LoVo (cell line): ENCODE results near the gene PLPPR3.
"Not testable (repeated sequence)": the region's sequence is repeated elsewhere in the genome, so short reads cannot be mapped to it uniquely, and the experiment has no call there.

Experiments used
- DNase-seq: peaks from one replicate; pipeline ENCODE4 v3.0.0-alpha.2; 2016; ENCODE audit warnings: low spot score

The PLPPR3 gene

DNA sequence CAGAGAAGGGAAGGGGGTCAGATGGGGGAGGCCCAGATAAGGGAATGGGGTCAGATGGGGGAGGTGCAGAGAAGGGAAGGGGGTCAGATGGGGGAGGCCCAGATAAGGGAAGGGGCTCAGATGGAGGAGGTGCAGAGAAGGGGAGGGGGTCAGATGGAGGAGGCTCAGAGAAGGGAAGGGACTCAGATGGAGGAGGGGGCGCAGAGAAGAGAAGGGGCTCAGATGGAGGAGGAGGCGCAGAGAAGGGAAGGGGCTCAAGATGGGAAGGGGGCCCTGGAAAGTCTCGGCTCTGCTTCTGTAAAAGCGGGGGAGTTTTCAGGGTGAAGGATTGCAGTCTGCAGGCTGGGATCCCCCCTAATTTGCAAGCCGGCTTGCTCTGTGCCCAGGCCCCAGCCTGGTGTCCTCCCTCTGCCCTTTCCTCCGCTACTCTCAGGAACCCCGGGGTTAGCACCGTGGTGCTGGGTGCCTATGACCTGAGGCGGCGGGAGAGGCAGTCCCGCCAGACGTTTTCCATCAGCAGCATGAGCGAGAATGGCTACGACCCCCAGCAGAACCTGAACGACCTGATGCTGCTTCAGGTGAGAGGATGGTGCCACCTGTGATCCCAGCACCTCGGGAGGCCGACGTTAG lies 7.5 kb upstream of the PLPPR3 start:
- DNase-seq = no peak

DNA sequence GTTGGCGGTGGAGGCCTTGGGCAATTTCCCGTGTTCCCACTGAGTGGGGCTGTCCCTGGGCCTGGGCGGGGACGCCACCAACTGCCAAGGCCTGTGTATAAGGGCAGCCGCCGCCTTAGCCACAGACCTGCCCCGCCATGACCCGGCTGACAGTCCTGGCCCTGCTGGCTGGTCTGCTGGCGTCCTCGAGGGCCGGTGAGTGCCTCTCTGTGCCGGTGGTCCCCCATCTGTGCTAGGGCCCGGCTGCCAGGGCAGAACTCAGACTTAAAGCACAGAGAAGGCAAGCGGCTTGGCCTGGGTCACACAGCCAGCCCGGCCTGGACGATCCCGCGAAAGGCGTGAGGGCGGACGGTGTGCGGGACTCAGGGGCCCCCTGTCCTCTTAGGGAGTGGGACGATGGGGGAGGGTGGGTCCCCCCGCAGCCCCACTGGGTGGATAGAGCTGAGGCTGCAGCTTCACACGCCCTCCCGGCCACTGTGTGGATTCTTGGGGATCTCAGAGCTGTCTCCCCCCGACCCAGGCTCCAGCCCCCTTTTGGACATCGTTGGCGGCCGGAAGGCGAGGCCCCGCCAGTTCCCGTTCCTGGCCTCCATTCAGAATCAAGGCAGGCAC lies 6.1 kb upstream of the PLPPR3 start, which contains the start of gene AZU1:
TSS of gene AZU1 (plus strand) at position 128 of the 612 bp plus-strand sequence. CDS start at position 138, 10 bp downstream.
- no peak for DNase-seq

DNA sequence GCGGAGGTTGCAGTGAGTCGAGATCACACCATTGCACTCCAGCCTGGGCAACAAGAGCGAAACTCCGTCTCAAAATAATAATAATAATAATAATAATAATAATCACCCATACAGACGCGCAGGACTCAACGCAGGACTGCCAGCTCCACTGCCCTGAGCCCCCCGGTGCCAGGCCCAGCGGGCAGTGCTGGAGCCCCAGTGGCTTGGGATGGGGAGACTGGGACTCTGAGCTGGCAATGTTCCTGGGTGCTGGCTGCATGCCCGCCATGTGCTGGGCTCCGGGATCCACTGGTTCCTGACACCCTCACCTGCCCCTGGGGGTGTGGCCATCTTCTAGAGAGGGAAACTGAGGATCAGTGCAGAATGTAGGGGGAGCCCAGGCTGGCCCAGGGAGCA lies 5.6 kb upstream of the PLPPR3 start:
- no peak for DNase-seq

DNA sequence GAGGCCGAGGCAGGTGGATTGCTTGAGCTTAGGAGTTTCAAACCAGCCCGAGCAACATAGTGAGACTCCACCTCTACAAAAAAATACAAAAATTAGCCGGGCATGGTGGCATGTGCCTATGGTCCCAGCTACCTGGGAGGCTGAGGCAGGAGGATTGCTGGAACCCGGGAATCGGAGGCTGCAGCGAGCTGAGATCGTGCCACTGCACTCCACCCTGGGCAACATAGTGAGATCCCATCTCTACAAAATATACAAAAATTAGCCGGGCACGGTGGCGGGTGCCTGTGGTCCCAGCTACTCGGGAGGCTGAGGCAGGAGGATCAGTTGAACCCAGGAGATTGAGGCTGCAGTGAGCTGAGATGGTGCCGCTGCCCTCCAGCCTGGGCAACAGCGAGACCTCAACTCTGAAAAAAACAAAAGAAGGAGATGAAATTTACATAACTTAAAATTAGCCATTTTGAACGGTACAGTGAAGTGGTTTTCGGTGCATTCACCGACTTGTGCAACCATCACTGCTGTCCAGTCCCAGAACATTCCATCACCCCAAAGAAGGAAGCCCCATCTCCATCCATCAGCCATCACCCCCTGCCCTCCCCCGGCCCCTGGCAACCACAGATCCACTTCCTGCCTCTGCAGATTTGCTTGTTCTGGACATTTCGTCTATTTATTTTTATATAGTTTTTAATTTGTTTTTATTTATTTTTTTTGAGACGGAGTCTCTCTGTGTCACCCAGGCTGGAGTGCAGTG lies 4.3 kb upstream of the PLPPR3 start:
- no peak for DNase-seq

DNA sequence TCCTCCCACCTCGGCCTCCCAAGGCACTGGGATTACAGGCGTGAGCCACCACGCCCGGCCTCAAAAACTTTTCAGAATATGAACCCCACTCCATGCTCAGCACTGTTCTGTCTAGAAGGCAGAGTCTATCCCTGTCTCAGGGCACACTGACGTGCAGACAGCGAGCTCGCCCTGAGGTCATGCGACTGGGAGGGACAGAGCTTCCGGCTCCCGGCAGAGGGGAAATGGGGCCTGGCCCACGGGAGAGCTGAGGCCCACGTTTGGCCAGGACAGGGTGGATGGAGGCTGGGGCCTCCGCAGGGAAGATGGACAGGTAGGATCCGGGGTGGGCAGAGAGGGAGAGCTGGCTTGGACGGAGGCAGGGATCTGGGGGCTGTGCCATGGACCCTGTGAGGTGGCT lies 3.1 kb upstream of the PLPPR3 start:
- DNase-seq = no peak

DNA sequence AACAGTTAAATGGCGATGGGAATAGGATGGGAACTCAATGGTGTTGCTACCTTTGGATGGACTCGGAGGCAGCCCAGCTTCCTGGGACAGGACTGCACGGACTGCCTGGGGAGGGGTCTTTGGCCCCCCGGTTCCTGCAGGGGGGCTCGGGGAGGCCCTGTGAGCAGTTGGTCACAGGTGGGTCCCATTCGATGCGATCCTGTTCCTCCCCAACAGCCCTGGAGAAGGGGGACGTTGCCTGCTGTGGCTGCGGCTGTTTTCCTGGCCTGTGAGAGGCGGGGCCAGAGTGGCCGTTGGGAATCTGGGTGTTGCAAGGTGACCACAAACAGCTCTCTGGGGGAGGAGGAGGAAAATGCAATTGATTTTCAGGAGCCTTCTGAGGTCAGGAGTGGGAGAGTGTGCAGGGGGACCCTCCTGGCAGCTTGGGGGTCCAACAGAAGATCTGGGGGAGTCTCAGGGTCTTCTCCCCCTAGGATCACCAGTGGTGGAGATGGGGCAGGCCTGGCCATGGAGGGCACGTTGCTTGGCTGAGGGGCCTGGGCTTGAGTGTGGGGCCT lies 1.9 kb upstream of the PLPPR3 start:
- DNase-seq = no peak

DNA sequence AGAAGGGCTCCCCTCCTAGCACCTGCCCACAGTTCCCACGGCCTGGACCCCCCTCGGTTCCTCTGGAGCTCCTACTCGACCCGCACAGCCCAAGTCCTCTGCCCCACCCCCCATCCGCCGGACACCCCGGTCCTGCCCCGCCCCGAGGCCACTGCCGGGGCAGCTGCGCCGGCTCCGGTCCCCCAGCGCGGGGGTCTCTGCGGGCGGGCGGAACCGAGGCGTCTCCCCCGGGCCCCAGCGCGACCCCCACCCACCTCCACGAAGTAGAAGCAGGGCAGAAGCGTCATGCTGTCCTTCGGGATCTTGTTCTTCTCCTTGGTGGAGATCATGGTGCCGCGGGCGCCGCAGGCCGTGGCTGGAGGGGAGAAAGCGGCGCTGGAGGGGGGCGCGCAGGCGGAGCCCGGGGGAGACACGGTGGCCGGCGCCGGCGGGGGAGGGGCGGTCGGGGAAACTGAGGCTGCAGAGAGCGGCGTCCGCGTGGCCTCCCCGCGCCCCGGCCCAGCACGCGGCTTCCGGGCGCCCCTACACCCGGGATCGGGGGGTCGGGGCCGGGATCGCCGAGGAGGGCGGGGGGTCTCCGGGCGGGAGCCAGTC lies 427 bp downstream of the PLPPR3 start:
- DNase-seq = no peak

DNA sequence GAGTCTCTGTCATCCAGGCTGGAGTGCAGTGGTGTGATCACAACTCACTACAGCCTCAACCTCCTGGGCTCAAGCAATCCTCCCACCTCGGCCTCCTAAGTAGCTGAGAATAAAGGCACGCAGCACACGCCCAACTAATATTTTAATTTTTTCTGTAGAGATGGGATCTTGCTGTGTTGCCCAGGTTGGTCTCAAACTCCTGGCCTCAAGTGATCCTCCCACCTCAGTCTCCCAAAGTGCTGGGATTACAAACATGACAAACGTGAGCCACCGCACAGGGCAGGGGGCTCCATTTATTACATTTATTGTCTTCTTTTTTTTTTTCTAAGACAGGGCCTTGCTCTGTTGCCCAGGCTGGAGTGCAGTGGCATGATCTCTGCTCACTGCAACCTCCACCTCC lies 1.5 kb downstream of the PLPPR3 start:
- DNase-seq = not testable (repeated sequence)

DNA sequence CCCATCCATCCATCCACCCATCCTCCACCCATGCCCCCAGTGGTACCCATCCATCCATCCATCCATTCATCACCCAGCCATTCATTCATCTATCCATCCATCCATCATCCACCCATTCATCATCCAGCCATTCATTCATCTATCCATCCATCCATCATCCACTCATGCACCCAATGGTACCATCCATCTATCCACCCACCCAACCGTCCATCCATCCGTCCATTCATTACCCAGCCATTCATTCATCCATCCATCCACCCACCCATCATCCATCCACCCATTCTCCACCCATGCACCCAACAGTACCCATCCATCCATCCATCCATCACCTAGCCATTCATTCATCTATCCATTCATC lies 5.3 kb downstream of the PLPPR3 start:
- DNase-seq = no peak

DNA sequence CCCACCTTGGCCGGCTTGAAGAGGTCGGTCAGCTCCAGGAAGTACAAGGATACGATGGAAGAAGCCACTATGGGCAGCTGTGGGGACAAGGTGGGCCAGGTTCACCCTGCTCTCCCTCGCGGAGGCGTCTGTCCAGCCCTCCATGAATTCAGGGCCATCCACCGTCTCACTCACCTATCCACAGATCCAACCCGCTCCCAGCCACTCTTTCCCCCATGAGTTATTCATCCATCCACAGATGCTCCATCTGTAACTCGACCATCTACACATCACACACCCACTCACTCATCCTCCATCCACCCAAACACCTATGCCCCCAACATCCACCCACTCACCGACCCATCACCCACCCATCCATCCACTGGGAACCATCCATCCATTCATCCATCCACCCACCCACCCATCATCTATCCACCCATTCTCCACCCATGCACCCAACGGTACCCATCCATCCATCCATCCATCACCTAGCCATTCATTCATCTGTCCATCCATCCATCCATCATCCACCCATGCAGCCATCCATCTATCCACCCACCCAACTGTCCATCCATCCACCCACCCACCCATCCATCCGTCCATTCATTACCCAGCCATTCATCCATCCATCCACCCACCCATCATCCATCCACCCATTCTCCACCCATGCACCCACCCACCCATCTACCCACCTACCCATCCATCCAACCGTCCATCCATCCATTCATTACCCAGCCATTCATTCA lies 5.8 kb downstream of the PLPPR3 start:
- DNase-seq = no peak

DNA sequence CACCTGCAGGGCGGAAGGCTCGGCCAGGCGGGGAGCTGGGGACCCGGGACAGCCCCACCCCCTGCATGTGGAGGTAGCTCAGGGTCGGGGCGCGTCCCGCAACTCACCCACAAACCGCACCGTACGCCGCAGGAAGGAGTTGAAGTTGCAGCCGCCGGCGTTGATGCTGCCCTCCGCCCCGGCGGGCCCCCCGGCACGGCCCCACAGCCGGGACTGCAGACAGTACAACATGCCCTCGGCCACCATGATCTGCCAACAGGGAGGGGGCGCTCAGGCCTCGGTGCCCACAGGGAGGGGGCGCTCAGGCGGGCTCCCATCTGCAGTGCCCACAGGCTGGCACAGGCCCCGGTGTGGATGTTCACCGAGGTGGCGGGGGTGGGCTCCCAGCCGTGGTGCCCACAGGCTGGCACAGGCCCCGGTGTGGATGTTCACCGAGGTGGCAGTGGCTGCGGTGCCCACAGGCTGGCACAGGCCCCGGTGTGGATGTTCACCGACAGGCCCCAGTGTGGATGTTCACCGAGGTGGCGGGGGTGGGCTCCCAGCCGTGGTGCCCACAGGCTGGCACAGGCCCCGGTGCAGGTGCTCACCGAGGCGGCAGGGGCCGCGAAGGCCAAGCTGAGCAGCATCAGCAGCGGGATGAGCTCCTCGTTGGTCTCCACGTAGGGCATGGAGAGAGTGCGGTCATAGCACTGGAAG lies 6.5 kb downstream of the PLPPR3 start:
- DNase-seq = no peak

DNA sequence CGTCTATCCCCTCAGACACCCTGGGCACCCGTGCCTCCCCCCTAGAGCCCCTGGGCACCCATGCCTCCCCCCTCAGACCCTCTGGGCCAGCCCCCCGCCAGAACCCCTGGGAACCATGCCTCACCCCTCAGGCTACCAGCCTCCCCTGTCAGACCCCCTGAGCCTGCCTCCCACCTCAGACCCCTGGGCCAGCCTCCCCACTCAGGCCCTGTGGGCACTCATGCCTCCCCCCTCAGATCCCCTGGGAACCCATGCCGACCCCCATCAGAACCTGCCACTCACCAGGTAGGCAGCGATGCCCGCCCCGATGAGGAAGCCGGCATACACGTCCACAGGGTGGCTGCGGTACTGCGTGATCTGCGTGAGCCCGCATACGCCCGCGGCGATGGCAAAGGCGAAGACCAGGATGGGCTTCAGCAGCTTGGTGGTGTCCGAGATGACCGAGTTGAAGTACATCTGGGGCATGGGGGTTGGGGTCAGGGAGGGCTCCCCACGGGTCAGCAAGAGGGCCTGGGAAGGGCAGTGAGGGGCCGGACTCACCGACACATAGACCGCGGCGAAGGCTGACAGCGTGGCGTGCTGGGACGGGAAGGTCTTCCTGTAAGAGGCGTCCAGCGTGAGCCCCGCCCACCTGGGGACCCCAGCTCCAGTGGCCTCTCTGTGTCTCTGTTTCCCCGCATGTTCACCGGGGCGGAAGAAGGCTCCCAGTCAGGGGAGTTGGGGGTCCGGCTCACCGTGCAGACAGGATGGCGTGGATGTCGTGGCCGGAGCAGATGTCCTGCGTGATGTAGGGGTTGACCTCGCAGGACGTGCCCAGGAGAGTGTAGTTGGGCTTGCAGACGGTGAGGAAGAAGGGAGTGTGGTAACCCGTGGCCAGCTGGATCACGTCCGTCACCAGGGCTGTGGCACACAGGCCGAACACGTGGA lies 7.3 kb downstream of the PLPPR3 start:
- no peak for DNase-seq

DNA sequence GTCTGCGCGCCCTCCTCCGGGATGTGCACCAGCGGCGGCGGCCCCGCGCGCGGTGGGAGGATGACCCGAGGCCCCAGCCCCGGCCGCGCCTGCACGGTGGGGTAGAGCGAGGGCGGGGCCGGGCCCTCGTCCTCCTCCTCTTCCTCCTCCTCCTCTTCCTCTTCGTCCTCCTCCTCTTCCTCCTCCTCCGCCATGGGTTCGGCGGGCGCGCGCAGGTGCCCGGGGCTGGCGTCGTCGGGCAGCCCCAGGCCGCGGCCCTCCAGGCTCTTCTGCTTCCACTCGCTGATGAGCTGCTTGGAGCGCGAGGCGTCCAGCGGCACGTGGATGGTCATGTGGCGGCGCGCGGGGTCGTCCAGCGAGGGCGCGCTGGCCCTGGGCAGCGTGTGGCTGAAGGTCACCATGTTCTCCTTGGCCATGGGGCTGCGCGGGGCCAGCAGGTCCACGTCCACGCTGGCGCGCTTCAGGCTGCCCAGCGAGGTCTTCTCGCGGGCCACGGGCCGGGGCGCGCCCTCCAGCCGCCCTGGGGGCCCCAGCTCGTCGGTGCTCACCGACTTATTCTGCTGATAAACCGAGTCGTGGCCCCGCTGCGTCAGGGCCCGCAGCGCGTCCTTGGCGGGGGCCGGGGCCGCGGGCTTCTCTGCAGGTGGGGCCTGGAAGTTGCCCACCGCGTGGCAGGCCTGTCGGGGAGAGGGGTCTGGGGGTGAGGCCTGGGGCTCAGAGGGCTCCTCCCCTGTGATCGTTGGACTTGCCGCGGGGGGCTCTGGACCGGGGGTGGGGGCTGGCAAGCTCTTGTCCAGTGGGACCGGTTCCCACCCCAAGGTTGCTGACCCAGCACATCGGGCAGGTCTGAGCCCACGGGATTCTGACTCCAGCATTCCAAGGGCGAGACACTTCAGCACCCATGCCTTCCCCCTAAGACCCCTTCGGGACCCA lies 8.3 kb downstream of the PLPPR3 start:
- no peak for DNase-seq

DNA sequence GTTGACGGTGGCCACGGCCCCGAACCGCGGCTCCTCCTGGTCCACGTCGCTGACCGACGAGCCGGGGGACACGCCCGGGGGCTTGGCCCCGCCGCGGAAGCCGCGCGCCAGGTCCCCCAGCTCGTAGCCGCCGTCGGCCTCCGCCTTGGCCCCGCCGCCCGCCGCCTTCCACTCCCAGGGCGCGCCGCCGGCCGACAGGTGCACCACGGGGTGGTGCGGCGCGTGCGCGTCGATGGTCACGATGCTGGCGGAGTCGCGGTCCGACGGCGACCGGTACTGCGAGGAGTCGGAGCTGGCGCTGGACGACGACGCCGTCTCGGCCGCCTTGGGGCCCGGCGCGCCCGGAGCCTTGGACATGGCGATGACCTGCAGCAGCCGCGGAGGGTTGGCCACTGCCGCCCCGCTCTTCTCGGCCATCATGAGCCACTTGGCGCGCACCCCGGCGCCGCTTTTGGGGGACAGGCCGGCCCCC lies 9.0 kb downstream of the PLPPR3 start:
- DNase-seq = no peak

DNA sequence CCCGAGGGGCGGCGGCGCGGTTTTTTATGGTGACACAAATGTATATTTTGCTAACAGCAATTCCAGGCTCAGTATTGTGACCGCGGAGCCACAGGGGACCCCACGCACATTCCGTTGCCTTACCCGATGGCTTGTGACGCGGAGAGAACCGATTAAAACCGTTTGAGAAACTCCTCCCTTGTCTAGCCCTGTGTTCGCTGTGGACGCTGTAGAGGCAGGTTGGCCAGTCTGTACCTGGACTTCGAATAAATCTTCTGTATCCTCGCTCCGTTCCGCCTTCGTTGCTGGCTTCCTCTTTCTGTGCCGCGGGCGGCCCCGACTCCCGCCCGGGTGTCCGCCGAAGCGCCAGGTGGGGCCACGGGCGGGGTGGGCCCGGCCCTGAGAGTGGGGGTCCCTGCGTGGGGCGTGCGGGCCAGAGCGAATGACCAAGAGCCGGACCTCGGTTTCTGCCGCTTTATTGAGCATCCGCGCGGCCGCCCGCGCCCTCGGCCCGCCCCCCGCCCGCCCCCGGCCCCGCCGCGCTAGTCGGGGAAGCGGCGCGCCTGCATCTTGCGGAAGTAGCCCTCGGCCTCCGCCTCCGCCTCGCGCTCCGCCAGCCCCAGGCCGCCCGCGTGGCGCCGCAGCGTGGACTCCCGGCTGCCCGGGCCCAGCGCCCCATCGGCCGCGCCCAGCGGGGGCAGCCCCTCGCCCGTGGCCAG lies 9.6 kb downstream of the PLPPR3 start:
- no peak for DNase-seq

DNA sequence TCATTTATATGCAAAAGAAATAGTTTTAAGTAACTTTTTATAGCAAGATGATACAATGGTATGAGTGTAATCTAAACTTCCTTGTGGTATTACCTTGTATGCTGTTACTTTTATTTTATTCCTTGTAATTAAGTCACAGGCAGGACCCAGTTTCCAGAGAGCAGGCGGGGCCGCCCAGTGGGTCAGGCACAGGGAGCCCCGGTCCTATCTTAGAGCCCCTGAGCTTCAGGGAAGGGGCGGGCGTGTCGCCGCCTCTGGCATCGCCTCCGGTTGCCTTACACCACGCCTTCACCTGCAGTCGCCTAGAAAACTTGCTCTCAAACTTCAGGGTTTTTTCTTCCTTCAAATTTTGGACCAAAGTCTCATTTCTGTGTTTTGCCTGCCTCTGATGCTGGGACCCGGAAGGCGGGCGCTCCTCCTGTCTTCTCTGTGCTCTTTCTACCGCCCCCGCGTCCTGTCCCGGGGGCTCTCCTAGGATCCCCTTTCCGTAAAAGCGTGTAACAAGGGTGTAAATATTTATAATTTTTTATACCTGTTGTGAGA lies 10.2 kb downstream of the PLPPR3 start:
- DNase-seq = no peak

DNA sequence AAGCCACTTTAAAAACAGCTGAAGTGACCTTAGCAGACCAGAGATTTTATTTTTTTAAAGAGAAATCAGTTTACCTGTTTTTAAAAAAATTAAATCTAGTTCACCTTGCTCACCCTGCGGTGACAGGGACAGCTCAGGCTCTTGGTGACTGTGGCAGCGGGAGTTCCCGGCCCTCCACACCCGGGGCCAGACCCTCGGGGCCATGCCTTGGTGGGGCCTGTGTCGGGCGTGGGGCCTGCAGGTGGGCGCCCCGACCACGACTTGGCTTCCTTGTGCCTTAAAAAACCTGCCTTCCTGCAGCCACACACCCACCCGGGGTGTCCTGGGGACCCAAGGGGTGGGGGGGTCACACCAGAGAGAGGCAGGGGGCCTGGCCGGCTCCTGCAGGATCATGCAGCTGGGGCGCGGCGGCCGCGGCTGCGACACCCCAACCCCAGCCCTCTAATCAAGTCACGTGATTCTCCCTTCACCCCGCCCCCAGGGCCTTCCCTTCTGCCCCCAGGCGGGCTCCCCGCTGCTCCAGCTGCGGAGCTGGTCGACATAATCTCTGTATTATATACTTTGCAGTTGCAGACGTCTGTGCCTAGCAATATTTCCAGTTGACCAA lies 10.8 kb downstream of the PLPPR3 start:
- no peak for DNase-seq
